Fibroblast of pulmonary artery (primary cell): ENCODE data around the gene ASTN2.

Source experiments
- DNase-seq: peaks from one replicate; pipeline ENCODE4 v3.0.0-alpha.2; 2010; ENCODE audit warnings: low read depth
- H3K4me3 ChIP-seq: replicated peaks from 2 replicates; pipeline ENCODE4 v1.5.1; 2011; ENCODE audit warnings: low read depth, mild to moderate bottlenecking, control low read depth, low read length, moderate library complexity
- TF ChIP-seq, protein P1 (sequence below): IDR thresholded peaks from 2 replicates; pipeline ENCODE4 v1.5.1; 2011; ENCODE audit warnings: mild to moderate bottlenecking, control low read depth, low read length, inconsistent platforms; ENCODE audit errors: missing control alignments

The ASTN2 gene

GRCh38 chr9:117103438-117104110 lies 311.3 kb downstream of the ASTN2 start:
- DNase-seq: no peak
- no peak overlapping the region for H3K4me3 ChIP-seq
- TF ChIP-seq, protein P1, sequence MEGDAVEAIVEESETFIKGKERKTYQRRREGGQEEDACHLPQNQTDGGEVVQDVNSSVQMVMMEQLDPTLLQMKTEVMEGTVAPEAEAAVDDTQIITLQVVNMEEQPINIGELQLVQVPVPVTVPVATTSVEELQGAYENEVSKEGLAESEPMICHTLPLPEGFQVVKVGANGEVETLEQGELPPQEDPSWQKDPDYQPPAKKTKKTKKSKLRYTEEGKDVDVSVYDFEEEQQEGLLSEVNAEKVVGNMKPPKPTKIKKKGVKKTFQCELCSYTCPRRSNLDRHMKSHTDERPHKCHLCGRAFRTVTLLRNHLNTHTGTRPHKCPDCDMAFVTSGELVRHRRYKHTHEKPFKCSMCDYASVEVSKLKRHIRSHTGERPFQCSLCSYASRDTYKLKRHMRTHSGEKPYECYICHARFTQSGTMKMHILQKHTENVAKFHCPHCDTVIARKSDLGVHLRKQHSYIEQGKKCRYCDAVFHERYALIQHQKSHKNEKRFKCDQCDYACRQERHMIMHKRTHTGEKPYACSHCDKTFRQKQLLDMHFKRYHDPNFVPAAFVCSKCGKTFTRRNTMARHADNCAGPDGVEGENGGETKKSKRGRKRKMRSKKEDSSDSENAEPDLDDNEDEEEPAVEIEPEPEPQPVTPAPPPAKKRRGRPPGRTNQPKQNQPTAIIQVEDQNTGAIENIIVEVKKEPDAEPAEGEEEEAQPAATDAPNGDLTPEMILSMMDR: no peak

DNA sequence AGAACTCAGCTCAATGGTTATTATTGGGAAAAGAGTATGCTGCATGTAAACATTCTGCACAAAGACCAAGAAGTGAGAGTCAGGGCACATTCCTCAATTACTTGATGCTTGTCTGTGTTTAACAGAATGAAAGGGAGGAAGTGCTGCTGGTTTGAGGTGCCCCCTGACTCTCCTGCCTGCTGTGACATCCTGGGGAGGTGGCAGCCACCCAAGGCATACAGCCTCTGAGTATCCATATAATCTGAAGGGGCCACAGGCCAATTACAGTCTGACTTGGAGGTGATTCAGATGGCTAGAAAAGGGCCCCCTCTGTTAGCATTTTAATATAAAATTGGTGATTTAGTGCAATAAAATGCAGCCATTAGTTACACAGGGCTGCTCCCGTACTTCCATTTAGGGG lies 313.8 kb downstream of the ASTN2 start:
- TF ChIP-seq, protein P1: no peak
- H3K4me3 ChIP-seq: no peak overlapping the region
- no peak for DNase-seq

- TF ChIP-seq, protein P1: no peak
- H3K4me3 ChIP-seq: no peak overlapping the region
- no peak for DNase-seq
These were observed 316.5 kb downstream of the ASTN2 start for GRCh38 chr9:117098331-117098730.

DNA sequence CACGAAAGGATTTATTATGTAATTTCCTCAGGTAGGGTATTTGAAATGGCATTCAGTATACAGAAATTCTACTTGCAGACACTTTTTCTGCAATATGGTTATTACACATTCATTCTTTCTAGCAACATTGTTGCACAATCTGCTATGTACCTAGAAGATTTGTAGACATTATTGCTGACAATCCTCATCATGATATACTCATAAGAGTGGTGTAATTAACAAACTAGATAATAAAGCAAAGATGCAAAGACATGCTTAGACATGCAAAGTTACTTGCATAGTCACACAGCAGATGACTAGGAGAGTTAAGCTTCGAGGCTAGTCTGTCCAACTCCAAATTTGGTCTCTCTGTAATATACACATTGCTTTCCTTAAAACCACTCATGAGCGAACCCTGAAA lies 317.1 kb downstream of the ASTN2 start:
- H3K4me3 ChIP-seq: no peak overlapping the region
- TF ChIP-seq, protein P1: no peak
- no peak for DNase-seq

- TF ChIP-seq, protein P1: no peak
- H3K4me3 ChIP-seq: no peak overlapping the region
- DNase-seq: no peak
These were observed 318.7 kb downstream of the ASTN2 start for GRCh38 chr9:117096138-117096537.

DNA sequence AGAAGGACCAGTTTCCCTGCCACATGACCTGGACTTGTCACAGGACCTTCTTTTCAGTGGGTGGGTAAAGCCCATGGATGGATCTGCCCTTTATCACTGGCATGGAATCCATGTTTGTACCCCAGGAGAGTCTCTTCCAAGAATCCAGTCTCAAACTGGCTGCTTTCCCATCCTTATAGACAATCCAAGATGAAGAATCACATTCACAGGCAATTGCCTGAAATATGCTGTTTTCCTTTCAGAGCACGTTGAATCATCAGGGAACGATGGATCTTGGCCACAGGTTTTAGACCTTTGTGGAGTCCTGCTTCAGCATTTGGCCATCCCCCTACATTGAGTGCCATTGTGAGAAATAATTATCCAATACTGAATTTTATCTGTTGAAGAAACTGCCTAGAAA lies 319.8 kb downstream of the ASTN2 start:
- TF ChIP-seq, protein P1: no peak
- no peak overlapping the region for H3K4me3 ChIP-seq
- DNase-seq: no peak
